ENCODE data around the gene MON1A. TPM values are rescaled to one million over a fixed set of nuclear protein-coding genes. Genes with fewer than 3 reads are reported as not detected.

MON1A gene
- 10 to 100 TPM in 1 of 2 donors, 1 to 10 TPM in 1; 9.1 to 12.0 TPM for total RNA-seq

GRCh38 chr3:49929291-49930167 is at the start of gene MON1A:
TSS of gene MON1A (minus strand) at chr3:49929811. CDS start at chr3:49913346, 16,465 bp downstream.
- peak; percentile 99 for ATAC-seq (replicated peaks in 1 of 2)
- H3K36me3 Mint-ChIP-seq (ENCODE audit: insufficient read depth in 2 of 2) = no peaks in the 10 kb centered on the region
- H3K27me3 Mint-ChIP-seq (ENCODE audit: low read depth) = no peaks in the 10 kb centered on the region
- no peaks in the 10 kb centered on the region for H3K9me3 Mint-ChIP-seq
- DNase-seq = peak; percentile 95 to 96
- H3K4me3 Mint-ChIP-seq = peak within 1 kb of the TSS; percentile 88 to 91
- H3K4me1 Mint-ChIP-seq (ENCODE audit: low read depth) = peaks cover 30% of the 10 kb centered on the region
- peak within 1 kb of the TSS; percentile 94 for H3K27ac Mint-ChIP-seq

- Mint-ChIP-seq H3K4me1 (ENCODE audit: low read depth) (no peaks in the 10 kb centered on the region), H3K4me3 (no peak overlapping the region), H3K36me3 (ENCODE audit: insufficient read depth in 2 of 2) (peaks cover 0 to 5% of the 10 kb centered on the region in 2 donors), H3K27me3 (ENCODE audit: low read depth) (no peaks in the 10 kb centered on the region), H3K9me3 (no peaks in the 10 kb centered on the region), H3K27ac (no peak overlapping the region)
- ATAC-seq (replicated peaks in 1 of 2) (no peak), DNase-seq (no peak)
These were observed 47.3 kb upstream of the MON1A start for GRCh38 chr3:49976942-49977341.

GRCh38 chr3:49972656-49973055 is 43.0 kb upstream of the MON1A start:
- H3K27ac Mint-ChIP-seq = no peak overlapping the region
- ATAC-seq (replicated peaks in 1 of 2) (no peak), DNase-seq (no peak)
- no peak overlapping the region for H3K4me3 Mint-ChIP-seq
- no peaks in the 10 kb centered on the region for H3K9me3 Mint-ChIP-seq
- H3K27me3 Mint-ChIP-seq (ENCODE audit: low read depth) = no peaks in the 10 kb centered on the region
- peaks cover 7% of the 10 kb centered on the region for H3K4me1 Mint-ChIP-seq (ENCODE audit: low read depth)
- peaks cover 5 to 13% of the 10 kb centered on the region in 2 donors for H3K36me3 Mint-ChIP-seq (ENCODE audit: insufficient read depth in 2 of 2)

- no peak for ATAC-seq (replicated peaks in 1 of 2)
- H3K9me3 Mint-ChIP-seq = no peaks in the 10 kb centered on the region
- H3K4me1 Mint-ChIP-seq (ENCODE audit: low read depth) = peaks cover 10% of the 10 kb centered on the region
- no peaks in the 10 kb centered on the region for H3K27me3 Mint-ChIP-seq (ENCODE audit: low read depth)
- no peak for DNase-seq
- H3K27ac Mint-ChIP-seq = no peak overlapping the region
- H3K36me3 Mint-ChIP-seq (ENCODE audit: insufficient read depth in 2 of 2) = peaks cover 6 to 10% of the 10 kb centered on the region in 2 donors
- no peak overlapping the region for H3K4me3 Mint-ChIP-seq
These were observed 38.7 kb upstream of the MON1A start for GRCh38 chr3:49968346-49968745.

- no peak overlapping the region for H3K27ac Mint-ChIP-seq
These were observed 37.7 kb upstream of the MON1A start for GRCh38 chr3:49967291-49967690.

GRCh38 chr3:49966233-49966942 is 36.8 kb upstream of the MON1A start:
- Mint-ChIP-seq H3K36me3 (ENCODE audit: insufficient read depth in 2 of 2) (peaks cover 6 to 7% of the 10 kb centered on the region in 2 donors), H3K4me3 (no peak overlapping the region), H3K27me3 (ENCODE audit: low read depth) (no peaks in the 10 kb centered on the region), H3K9me3 (no peaks in the 10 kb centered on the region), H3K4me1 (ENCODE audit: low read depth) (peaks cover 10% of the 10 kb centered on the region), H3K27ac (no peak overlapping the region)
- ATAC-seq (replicated peaks in 1 of 2) (no peak), DNase-seq (no peak)

More at GRCh38 chr3:49967291-49967690, 37.7 kb upstream of the MON1A start:
- Mint-ChIP-seq H3K9me3 (no peaks in the 10 kb centered on the region), H3K4me3 (no peak overlapping the region), H3K36me3 (ENCODE audit: insufficient read depth in 2 of 2) (peaks cover 6 to 10% of the 10 kb centered on the region in 2 donors), H3K4me1 (ENCODE audit: low read depth) (peaks cover 10% of the 10 kb centered on the region), H3K27me3 (ENCODE audit: low read depth) (no peaks in the 10 kb centered on the region)
- DNase-seq (no peak), ATAC-seq (replicated peaks in 1 of 2) (no peak)

GRCh38 chr3:49955636-49956035 is 26.0 kb upstream of the MON1A start:
- DNase-seq (no peak), ATAC-seq (replicated peaks in 1 of 2) (no peak)
- Mint-ChIP-seq H3K27me3 (ENCODE audit: low read depth) (no peaks in the 10 kb centered on the region), H3K4me3 (no peak overlapping the region), H3K4me1 (ENCODE audit: low read depth) (peaks cover 23% of the 10 kb centered on the region), H3K36me3 (ENCODE audit: insufficient read depth in 2 of 2) (peaks cover 2 to 3% of the 10 kb centered on the region in 2 donors), H3K27ac (peak overlapping the region; percentile 73), H3K9me3 (no peaks in the 10 kb centered on the region)

GRCh38 chr3:49952924-49953323 is 23.3 kb upstream of the MON1A start:
- DNase-seq = no peak
- Mint-ChIP-seq H3K36me3 (ENCODE audit: insufficient read depth in 2 of 2) (peaks cover 2 to 3% of the 10 kb centered on the region in 2 donors), H3K9me3 (no peaks in the 10 kb centered on the region), H3K4me1 (ENCODE audit: low read depth) (peaks cover 20% of the 10 kb centered on the region), H3K4me3 (no peak overlapping the region), H3K27me3 (ENCODE audit: low read depth) (no peaks in the 10 kb centered on the region), H3K27ac (no peak overlapping the region)
- no peak for ATAC-seq (replicated peaks in 1 of 2)

GRCh38 chr3:49942651-49943050 is 13.0 kb upstream of the MON1A start:
- no peaks in the 10 kb centered on the region for H3K9me3 Mint-ChIP-seq
- no peaks in the 10 kb centered on the region for H3K27me3 Mint-ChIP-seq (ENCODE audit: low read depth)
- ATAC-seq (replicated peaks in 1 of 2) = no peak
- no peak overlapping the region for H3K27ac Mint-ChIP-seq
- peak overlapping the region in 1 of 2 donors; percentile 28 for H3K4me3 Mint-ChIP-seq
- DNase-seq = no peak
- peaks cover 4 to 16% of the 10 kb centered on the region in 2 donors for H3K36me3 Mint-ChIP-seq (ENCODE audit: insufficient read depth in 2 of 2)
- peaks cover 34% of the 10 kb centered on the region for H3K4me1 Mint-ChIP-seq (ENCODE audit: low read depth)

- Mint-ChIP-seq H3K27me3 (ENCODE audit: low read depth) (no peaks in the 10 kb centered on the region), H3K27ac (peak overlapping the region; percentile 89), H3K36me3 (ENCODE audit: insufficient read depth in 2 of 2) (peaks cover 4 to 13% of the 10 kb centered on the region in 2 donors), H3K9me3 (no peaks in the 10 kb centered on the region), H3K4me3 (peak overlapping the region; percentile 91 to 95), H3K4me1 (ENCODE audit: low read depth) (peaks cover 28% of the 10 kb centered on the region)
- DNase-seq = no peak
- no peak for ATAC-seq (replicated peaks in 1 of 2)
These were observed 11.1 kb upstream of the MON1A start for GRCh38 chr3:49940667-49941249.

GRCh38 chr3:49939858-49940666 is 10.5 kb upstream of the MON1A start, which contains the start of gene RBM6:
TSS of gene RBM6 (plus strand) at chr3:49940150. CDS start at chr3:49962642, 22,492 bp downstream.
- ATAC-seq (replicated peaks in 1 of 2) (peak; percentile 96 to 97), DNase-seq (peak; percentile 96 to 97)
- Mint-ChIP-seq H3K9me3 (no peaks in the 10 kb centered on the region), H3K36me3 (ENCODE audit: insufficient read depth in 2 of 2) (peaks cover 4 to 10% of the 10 kb centered on the region in 2 donors), H3K4me1 (ENCODE audit: low read depth) (peaks cover 28% of the 10 kb centered on the region), H3K27ac (peak within 1 kb of the TSS; percentile 89), H3K4me3 (peak within 1 kb of the TSS; percentile 91 to 95), H3K27me3 (ENCODE audit: low read depth) (no peaks in the 10 kb centered on the region)

GRCh38 chr3:49937090-49937489 is 7.5 kb upstream of the MON1A start:
- Mint-ChIP-seq H3K27ac (no peak overlapping the region), H3K9me3 (no peaks in the 10 kb centered on the region), H3K4me1 (ENCODE audit: low read depth) (peaks cover 22% of the 10 kb centered on the region), H3K27me3 (ENCODE audit: low read depth) (no peaks in the 10 kb centered on the region), H3K4me3 (no peak overlapping the region), H3K36me3 (ENCODE audit: insufficient read depth in 2 of 2) (peaks cover 0 to 1% of the 10 kb centered on the region in 2 donors)
- DNase-seq (no peak), ATAC-seq (replicated peaks in 1 of 2) (no peak)

Data from activated T-cell treated with anti-CD3 and anti-CD28 coated beads, Interleukin-2, amount 50 U/mL, for 72 hours (primary cell).